RWPE1 (cell line): ENCODE results near the gene ESR1.

Source experiments
- CTCF ChIA-PET: fragments of 350-600 bp; sonication (Branson Sonifier 250); formaldehyde crosslinking; extraction: SDS; loops from one replicate; lab custom pipeline; 2021; lab: Yijun Ruan, JAX
- POLR2A ChIA-PET: fragments of 400-600 bp; formaldehyde crosslinking; extraction: SDS; loops from one replicate; lab custom pipeline; 2020; ENCODE audit warnings: antibody characterized with exemption; ENCODE audit not compliant: low non-redundant PET; lab: Yijun Ruan, JAX
- DNase-seq: peaks from one replicate; pipeline ENCODE4 v3.0.0; 2012; ENCODE audit warnings: low spot score
- H3K27ac ChIP-seq: fragments of 450-650 bp; 2 replicates; pipeline ENCODE4 v1.5.1; 2017
- CTCF ChIP-seq: fragments of 450-650 bp; conservative IDR thresholded peaks from 2 replicates; pipeline ENCODE4 v1.5.1; 2017; ENCODE audit warnings: low read depth, mild to moderate bottlenecking

ESR1 gene

GRCh38 chr6:152110886-152111820 is 303.7 kb downstream of the ESR1 start:
- POLR2A ChIA-PET = no interaction called here
- peak overlapping the region; percentile 76 for H3K27ac ChIP-seq
- DNase-seq = no peak
- no peak for TF ChIP-seq CTCF
- CTCF ChIA-PET = interaction anchor here (0.6 to 1.0 kb wide), 4 partner anchors 14 to 562 kb away, joined by 3 to 4 read pairs (median 3); no protein-coding TSS in a partner anchor

GRCh38 chr6:152112491-152113261 is 305.2 kb downstream of the ESR1 start:
- no peak overlapping the region for H3K27ac ChIP-seq
- no peak for TF ChIP-seq CTCF
- ChIA-PET CTCF (interaction anchor here (1.0 kb wide), 1 partner anchor 160 kb away, joined by 3 read pairs; no protein-coding TSS in a partner anchor), POLR2A (no interaction called here)
- DNase-seq = no peak

- CTCF ChIA-PET = interaction anchor here (0.9 kb wide), 1 partner anchor 119 kb away, joined by 6 read pairs; no protein-coding TSS in a partner anchor
- POLR2A ChIA-PET = no interaction called here
- no peak for TF ChIP-seq CTCF
- H3K27ac ChIP-seq = no peak overlapping the region
- DNase-seq = no peak
Observed at GRCh38 chr6:152117156-152118133, 310.0 kb downstream of the ESR1 start.

GRCh38 chr6:152118224-152118623 is 310.7 kb downstream of the ESR1 start:
- no peak overlapping the region for H3K27ac ChIP-seq
- no peak for DNase-seq
- ChIA-PET CTCF (interaction anchor here (0.6 to 0.9 kb wide), 2 partner anchors 119 to 351 kb away, joined by 5 to 6 read pairs; no protein-coding TSS in a partner anchor), POLR2A (no interaction called here)
- no peak for TF ChIP-seq CTCF

GRCh38 chr6:152118678-152119077 is 311.2 kb downstream of the ESR1 start:
- no peak for TF ChIP-seq CTCF
- ChIA-PET CTCF (interaction anchor here (0.6 to 0.9 kb wide), 2 partner anchors 11 to 352 kb away, joined by 5 to 9 read pairs; no protein-coding TSS in a partner anchor), POLR2A (no interaction called here)
- no peak for DNase-seq
- no peak overlapping the region for H3K27ac ChIP-seq
